WTC11 (cell line): ENCODE results near the gene CRYBA2.

ENCODE experiments used
- ATF3 ChIP-seq: sonication (generic); formaldehyde crosslinking; conservative IDR thresholded peaks from 2 replicates; pipeline ENCODE4 v1.8.1; 2022; ENCODE audit warnings: mild to moderate bottlenecking, missing genetic modification reagents
- CTCF ChIP-seq: fragments of 200-600 bp; IDR thresholded peaks from 2 replicates; pipeline ENCODE4 v1.8.0; 2022; ENCODE audit warnings: antibody characterized with exemption
- TP53 ChIP-seq: sonication (generic); formaldehyde crosslinking; IDR thresholded peaks from 2 replicates; pipeline ENCODE4 v1.8.1; 2023; ENCODE audit warnings: mild to moderate bottlenecking, missing genetic modification reagents
- ZNF121 ChIP-seq: sonication (generic); formaldehyde crosslinking; IDR thresholded peaks from 2 replicates; pipeline ENCODE4 v1.8.0; 2023; ENCODE audit warnings: missing genetic modification reagents
- TF ChIP-seq, protein P1 (sequence below): sonication (generic); formaldehyde crosslinking; conservative IDR thresholded peaks from 2 replicates; pipeline ENCODE4 v1.8.1; 2023; ENCODE audit warnings: mild to moderate bottlenecking, low read depth, missing genetic modification reagents, moderate library complexity

DNA sequence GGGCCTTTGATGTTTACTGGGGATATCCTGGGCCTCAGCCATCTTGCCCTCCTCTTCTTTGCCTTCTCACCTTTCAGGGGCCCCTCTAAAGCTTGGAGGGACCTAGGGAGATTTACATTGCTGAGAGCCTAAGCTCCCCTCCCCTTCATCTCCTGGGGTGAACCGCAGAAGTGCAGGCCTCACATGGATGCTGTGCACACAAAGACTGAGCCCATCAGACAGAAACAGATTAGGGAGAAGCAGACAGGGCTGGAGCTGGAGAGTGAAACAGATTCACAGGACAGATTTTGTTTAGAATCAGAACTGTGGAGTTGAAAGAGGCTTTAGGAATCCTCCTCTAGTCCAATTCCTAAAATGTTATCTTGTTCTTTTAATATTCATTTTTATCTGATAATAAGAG, 37.2 kb downstream of the CRYBA2 start:
- TF ChIP-seq, protein P1, sequence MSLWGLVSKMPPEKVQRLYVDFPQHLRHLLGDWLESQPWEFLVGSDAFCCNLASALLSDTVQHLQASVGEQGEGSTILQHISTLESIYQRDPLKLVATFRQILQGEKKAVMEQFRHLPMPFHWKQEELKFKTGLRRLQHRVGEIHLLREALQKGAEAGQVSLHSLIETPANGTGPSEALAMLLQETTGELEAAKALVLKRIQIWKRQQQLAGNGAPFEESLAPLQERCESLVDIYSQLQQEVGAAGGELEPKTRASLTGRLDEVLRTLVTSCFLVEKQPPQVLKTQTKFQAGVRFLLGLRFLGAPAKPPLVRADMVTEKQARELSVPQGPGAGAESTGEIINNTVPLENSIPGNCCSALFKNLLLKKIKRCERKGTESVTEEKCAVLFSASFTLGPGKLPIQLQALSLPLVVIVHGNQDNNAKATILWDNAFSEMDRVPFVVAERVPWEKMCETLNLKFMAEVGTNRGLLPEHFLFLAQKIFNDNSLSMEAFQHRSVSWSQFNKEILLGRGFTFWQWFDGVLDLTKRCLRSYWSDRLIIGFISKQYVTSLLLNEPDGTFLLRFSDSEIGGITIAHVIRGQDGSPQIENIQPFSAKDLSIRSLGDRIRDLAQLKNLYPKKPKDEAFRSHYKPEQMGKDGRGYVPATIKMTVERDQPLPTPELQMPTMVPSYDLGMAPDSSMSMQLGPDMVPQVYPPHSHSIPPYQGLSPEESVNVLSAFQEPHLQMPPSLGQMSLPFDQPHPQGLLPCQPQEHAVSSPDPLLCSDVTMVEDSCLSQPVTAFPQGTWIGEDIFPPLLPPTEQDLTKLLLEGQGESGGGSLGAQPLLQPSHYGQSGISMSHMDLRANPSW, result no peak
- no peak for TF ChIP-seq CTCF
- no peak for TF ChIP-seq ATF3 (CRISPR knock-in tag)
- TF ChIP-seq TP53 (CRISPR knock-in tag), result no peak
- no peak for TF ChIP-seq ZNF121 (CRISPR knock-in tag)
